BLaER1 (cell line): Measurements from ENCODE around the gene DMTF1.

ENCODE experiments used
- H3K27ac ChIP-seq: shearing (Covaris generic); formaldehyde crosslinking; 2 replicates; pipeline ENCODE4 v1.8.1; 2022
- H3K27me3 ChIP-seq: shearing (Covaris generic); formaldehyde crosslinking; 2 replicates; pipeline ENCODE4 v1.8.1; 2022
- H3K36me3 ChIP-seq: shearing (Covaris generic); formaldehyde crosslinking; 2 replicates; pipeline ENCODE4 v1.8.1; 2022
- H3K4me1 ChIP-seq: shearing (Covaris generic); formaldehyde crosslinking; 2 replicates; pipeline ENCODE4 v1.8.1; 2022
- H3K4me2 ChIP-seq: shearing (Covaris generic); formaldehyde crosslinking; 2 replicates; pipeline ENCODE4 v1.8.1; 2022
- H3K4me3 ChIP-seq: shearing (Covaris generic); formaldehyde crosslinking; 2 replicates; pipeline ENCODE4 v1.8.1; 2022
- H3K9ac ChIP-seq: shearing (Covaris generic); formaldehyde crosslinking; 2 replicates; pipeline ENCODE4 v1.8.1; 2022
- H3K9me3 ChIP-seq: shearing (Covaris generic); formaldehyde crosslinking; 2 replicates; pipeline ENCODE4 v1.8.1; 2022
- H4K20me1 ChIP-seq: shearing (Covaris generic); formaldehyde crosslinking; 2 replicates; pipeline ENCODE4 v1.8.1; 2022
- Cebpa-rat ChIP-seq: shearing (Covaris generic); IDR thresholded peaks from 2 replicates; pipeline ENCODE4 v1.8.1; 2022

Gene DMTF1

GRCh38 chr7:87116315-87116714, 35.9 kb upstream of the DMTF1 start:
- H3K4me3 ChIP-seq, result no peak overlapping the region
- no peak for TF ChIP-seq Cebpa-rat
- no peak overlapping the region for H3K27ac ChIP-seq
- no peaks in the 10 kb centered on the region for H3K27me3 ChIP-seq
- no peak overlapping the region for H3K9ac ChIP-seq
- H3K4me2 ChIP-seq, result no peak overlapping the region
- H3K9me3 ChIP-seq, result peaks cover 18% of the 10 kb centered on the region
- no peaks in the 10 kb centered on the region for H3K36me3 ChIP-seq
- H3K4me1 ChIP-seq, result no peaks in the 10 kb centered on the region
- H4K20me1 ChIP-seq, result no peaks in the 10 kb centered on the region

DNA sequence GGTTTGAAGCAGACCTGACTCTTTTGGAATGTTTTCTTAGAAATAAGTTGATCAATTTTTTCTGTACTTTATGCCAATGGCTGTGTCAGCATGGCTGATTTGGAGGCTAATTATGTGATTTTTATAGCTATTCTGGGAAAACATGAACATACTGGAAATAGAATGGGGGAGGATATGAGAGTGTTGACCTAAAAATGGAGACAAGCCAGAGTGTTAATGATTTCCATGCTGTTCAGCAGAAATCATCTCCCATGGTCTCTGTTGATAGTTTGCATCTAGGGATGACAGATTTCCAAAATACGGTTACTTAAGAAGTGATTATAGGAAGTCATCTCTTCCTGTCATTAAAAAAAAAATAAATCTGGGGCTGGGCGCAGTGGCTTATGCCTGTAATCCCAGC, 32.7 kb upstream of the DMTF1 start:
- H3K9ac ChIP-seq, result no peak overlapping the region
- no peaks in the 10 kb centered on the region for H3K36me3 ChIP-seq
- TF ChIP-seq Cebpa-rat, result no peak
- H4K20me1 ChIP-seq, result no peaks in the 10 kb centered on the region
- no peaks in the 10 kb centered on the region for H3K27me3 ChIP-seq
- H3K9me3 ChIP-seq, result peaks cover 8% of the 10 kb centered on the region
- no peak overlapping the region for H3K27ac ChIP-seq
- no peaks in the 10 kb centered on the region for H3K4me1 ChIP-seq
- H3K4me3 ChIP-seq, result no peak overlapping the region
- H3K4me2 ChIP-seq, result no peak overlapping the region

- no peak for TF ChIP-seq Cebpa-rat
- Histone ChIP-seq H3K4me2 (no peak overlapping the region), H3K4me3 (no peak overlapping the region)
Observed at GRCh38 chr7:87123105-87123504, 29.1 kb upstream of the DMTF1 start.

GRCh38 chr7:87127019-87127418, 25.2 kb upstream of the DMTF1 start:
- no peaks in the 10 kb centered on the region for H4K20me1 ChIP-seq
- no peak overlapping the region for H3K27ac ChIP-seq
- H3K9ac ChIP-seq, result no peak overlapping the region
- no peaks in the 10 kb centered on the region for H3K27me3 ChIP-seq
- TF ChIP-seq Cebpa-rat, result no peak
- no peaks in the 10 kb centered on the region for H3K9me3 ChIP-seq
- no peak overlapping the region for H3K4me3 ChIP-seq
- no peaks in the 10 kb centered on the region for H3K36me3 ChIP-seq
- H3K4me2 ChIP-seq, result no peak overlapping the region
- no peaks in the 10 kb centered on the region for H3K4me1 ChIP-seq

More at GRCh38 chr7:87123105-87123504, 29.1 kb upstream of the DMTF1 start:
- no peaks in the 10 kb centered on the region for H4K20me1 ChIP-seq
- H3K9ac ChIP-seq, result no peak overlapping the region
- H3K27me3 ChIP-seq, result no peaks in the 10 kb centered on the region
- no peaks in the 10 kb centered on the region for H3K36me3 ChIP-seq
- H3K27ac ChIP-seq, result no peak overlapping the region
- no peaks in the 10 kb centered on the region for H3K9me3 ChIP-seq
- no peaks in the 10 kb centered on the region for H3K4me1 ChIP-seq

GRCh38 chr7:87128861-87129267, 23.4 kb upstream of the DMTF1 start:
- H3K9ac ChIP-seq, result no peak overlapping the region
- no peak overlapping the region for H3K27ac ChIP-seq
- H3K4me2 ChIP-seq, result no peak overlapping the region
- TF ChIP-seq Cebpa-rat, result no peak
- H3K4me3 ChIP-seq, result no peak overlapping the region
- no peaks in the 10 kb centered on the region for H3K27me3 ChIP-seq
- no peaks in the 10 kb centered on the region for H3K36me3 ChIP-seq
- H3K4me1 ChIP-seq, result no peaks in the 10 kb centered on the region
- H4K20me1 ChIP-seq, result no peaks in the 10 kb centered on the region
- no peaks in the 10 kb centered on the region for H3K9me3 ChIP-seq

DNA sequence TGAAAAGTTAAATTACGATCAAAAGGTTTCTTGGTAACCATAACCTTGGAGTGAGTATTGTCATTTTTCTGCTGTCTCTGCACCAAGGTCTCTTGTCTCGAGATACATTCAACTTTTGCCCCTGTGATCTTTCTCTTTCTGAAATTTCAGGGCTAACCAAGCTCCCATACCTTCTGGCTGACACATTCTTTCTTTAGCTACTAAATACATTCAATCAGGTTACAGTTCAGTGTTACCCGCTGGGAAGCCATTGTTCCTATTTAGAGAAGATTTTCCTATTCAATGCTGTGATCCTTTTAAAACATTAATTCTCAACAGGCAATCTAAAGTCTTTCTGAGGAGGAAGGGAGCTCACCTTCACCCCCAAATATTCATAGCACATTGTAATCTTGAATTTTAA, 22.9 kb upstream of the DMTF1 start:
- no peak for TF ChIP-seq Cebpa-rat
- H3K4me2 ChIP-seq, result no peak overlapping the region
- H3K27ac ChIP-seq, result no peak overlapping the region
- H3K9me3 ChIP-seq, result no peaks in the 10 kb centered on the region
- no peaks in the 10 kb centered on the region for H3K4me1 ChIP-seq
- H3K36me3 ChIP-seq, result no peaks in the 10 kb centered on the region
- H4K20me1 ChIP-seq, result no peaks in the 10 kb centered on the region
- H3K27me3 ChIP-seq, result no peaks in the 10 kb centered on the region
- H3K9ac ChIP-seq, result no peak overlapping the region
- no peak overlapping the region for H3K4me3 ChIP-seq

DNA sequence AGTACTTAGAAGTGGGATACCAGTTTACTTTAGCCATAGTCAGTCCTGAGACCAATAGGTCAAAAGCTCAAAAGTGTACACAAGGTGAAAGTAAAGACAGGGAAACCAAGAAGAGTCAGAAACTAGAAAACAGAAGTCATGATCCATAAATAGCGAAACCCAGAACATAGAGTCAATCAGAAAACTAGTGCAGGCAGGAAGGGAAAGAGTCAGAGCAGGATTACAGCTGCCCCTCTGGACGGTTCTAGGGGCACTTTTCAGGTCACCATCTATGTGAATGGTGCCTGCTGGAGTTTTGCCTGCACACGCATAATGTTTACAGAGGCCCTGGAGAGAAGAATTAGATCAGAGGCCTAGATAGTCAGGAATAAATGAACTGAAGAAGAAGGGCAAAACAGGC, 22.4 kb upstream of the DMTF1 start:
- Histone ChIP-seq H4K20me1 (no peaks in the 10 kb centered on the region), H3K4me2 (no peak overlapping the region), H3K4me3 (no peak overlapping the region), H3K36me3 (no peaks in the 10 kb centered on the region), H3K4me1 (no peaks in the 10 kb centered on the region), H3K27me3 (no peaks in the 10 kb centered on the region), H3K9ac (no peak overlapping the region), H3K27ac (no peak overlapping the region), H3K9me3 (no peaks in the 10 kb centered on the region)
- no peak for TF ChIP-seq Cebpa-rat

- H3K9ac ChIP-seq, result no peak overlapping the region
- no peaks in the 10 kb centered on the region for H4K20me1 ChIP-seq
- no peak overlapping the region for H3K27ac ChIP-seq
- H3K9me3 ChIP-seq, result no peaks in the 10 kb centered on the region
- TF ChIP-seq Cebpa-rat, result no peak
- no peak overlapping the region for H3K4me3 ChIP-seq
- H3K27me3 ChIP-seq, result no peaks in the 10 kb centered on the region
- no peaks in the 10 kb centered on the region for H3K36me3 ChIP-seq
- H3K4me1 ChIP-seq, result no peaks in the 10 kb centered on the region
- no peak overlapping the region for H3K4me2 ChIP-seq
Observed at GRCh38 chr7:87131771-87132170, 20.5 kb upstream of the DMTF1 start.

GRCh38 chr7:87137271-87137670, 15.0 kb upstream of the DMTF1 start:
- Histone ChIP-seq H3K36me3 (no peaks in the 10 kb centered on the region), H3K27ac (no peak overlapping the region), H4K20me1 (no peaks in the 10 kb centered on the region), H3K4me2 (no peak overlapping the region), H3K4me3 (no peak overlapping the region), H3K9me3 (no peaks in the 10 kb centered on the region), H3K4me1 (no peaks in the 10 kb centered on the region), H3K27me3 (no peaks in the 10 kb centered on the region), H3K9ac (no peak overlapping the region)
- TF ChIP-seq Cebpa-rat, result no peak

- Histone ChIP-seq H3K4me1 (peaks cover 7% of the 10 kb centered on the region), H3K27ac (no peak overlapping the region), H3K9me3 (no peaks in the 10 kb centered on the region), H3K27me3 (no peaks in the 10 kb centered on the region), H3K36me3 (no peaks in the 10 kb centered on the region), H3K4me2 (no peak overlapping the region), H4K20me1 (no peaks in the 10 kb centered on the region), H3K4me3 (no peak overlapping the region), H3K9ac (no peak overlapping the region)
- TF ChIP-seq Cebpa-rat, result no peak
Observed at GRCh38 chr7:87139514-87139913, 12.7 kb upstream of the DMTF1 start.

DNA sequence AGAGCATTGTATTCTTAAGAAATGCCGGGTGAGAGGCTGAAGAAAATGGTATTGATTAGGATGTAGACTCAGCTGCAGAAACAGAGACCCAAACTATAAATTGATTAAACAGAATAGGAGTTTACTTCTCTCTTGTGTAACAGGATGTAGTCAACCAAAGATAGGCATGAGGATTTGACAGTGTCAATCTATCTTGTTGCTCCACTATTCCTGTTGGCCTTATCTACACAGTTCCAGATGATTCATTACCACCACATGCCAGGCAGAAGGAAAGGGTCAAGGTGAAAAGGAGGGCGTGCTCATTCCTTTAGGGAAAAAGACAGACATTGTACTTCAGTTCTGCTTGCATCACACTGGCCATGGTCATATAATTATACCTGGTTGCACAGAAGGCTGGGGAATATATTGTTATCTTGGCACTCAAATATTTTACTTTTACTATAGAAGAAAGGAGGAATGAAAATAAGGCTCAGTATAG, 11.9 kb upstream of the DMTF1 start:
- H3K4me3 ChIP-seq, result no peak overlapping the region
- H3K9me3 ChIP-seq, result no peaks in the 10 kb centered on the region
- no peak for TF ChIP-seq Cebpa-rat
- H3K36me3 ChIP-seq, result no peaks in the 10 kb centered on the region
- no peak overlapping the region for H3K9ac ChIP-seq
- H4K20me1 ChIP-seq, result no peaks in the 10 kb centered on the region
- no peaks in the 10 kb centered on the region for H3K27me3 ChIP-seq
- H3K4me2 ChIP-seq, result no peak overlapping the region
- H3K4me1 ChIP-seq, result peaks cover 8% of the 10 kb centered on the region
- H3K27ac ChIP-seq, result no peak overlapping the region
